ENCODE measurements around the gene SHOC1. TPM values are rescaled to one million over a fixed set of nuclear protein-coding genes. Genes with fewer than 3 reads are reported as not detected.

The SHOC1 gene
- total and polyA plus RNA-seq, 8 donors, result 0.15 to 0.31 (median 0.19) TPM; not detected in 4

GRCh38 chr9:111805262-111805661 lies 10.5 kb upstream of the SHOC1 start:
- intact Hi-C loops (cut with DNase I; ENCODE audit: low total_unique reads), result no loop called here
- H3K4me1 ChIP-seq, result peaks cover 0 to 23% (median 0%) of the 10 kb centered on the region in 4 donors
- no peak overlapping the region for H3K4me3 ChIP-seq
- TF ChIP-seq CTCF (IDR thresholded peaks at IDR 0.05) (no peak), POLR2AphosphoS5 (IDR thresholded peaks at IDR 0.05) (no peak), POLR2A (IDR thresholded peaks at IDR 0.05) (no peak), EP300 (IDR thresholded peaks at IDR 0.05) (no peak)
- H3K36me3 ChIP-seq, result no peaks in the 10 kb centered on the region
- 87 to 94% (median 90%) methylated on average over 2 of the region's 2 CpGs for WGBS, 5 donors
- peak overlapping the region; percentile 65 to 87 (median 71) for H3K27ac ChIP-seq
- no peaks in the 10 kb centered on the region for H3K27me3 ChIP-seq
- no peaks in the 10 kb centered on the region for H3K9me3 ChIP-seq
- no peak for DNase-seq

GRCh38 chr9:111804636-111805035 lies 9.9 kb upstream of the SHOC1 start:
- Histone ChIP-seq H3K36me3 (no peaks in the 10 kb centered on the region), H3K27ac (peak overlapping the region in 3 of 5 donors; percentile 69 to 87 (median 71)), H3K4me3 (no peak overlapping the region), H3K27me3 (no peaks in the 10 kb centered on the region), H3K9me3 (no peaks in the 10 kb centered on the region), H3K4me1 (peaks cover 0 to 23% (median 0%) of the 10 kb centered on the region in 4 donors)
- intact Hi-C loops (cut with DNase I; ENCODE audit: low total_unique reads), result no loop called here
- DNase-seq, result no peak
- WGBS, 5 donors, result 87 to 94% (median 90%) methylated on average over 2 of the region's 2 CpGs
- TF ChIP-seq POLR2AphosphoS5 (IDR thresholded peaks at IDR 0.05) (no peak), CTCF (IDR thresholded peaks at IDR 0.05) (no peak), POLR2A (IDR thresholded peaks at IDR 0.05) (no peak), EP300 (IDR thresholded peaks at IDR 0.05) (no peak)

GRCh38 chr9:111803924-111804323 lies 9.2 kb upstream of the SHOC1 start:
- H3K27me3 ChIP-seq, result no peaks in the 10 kb centered on the region

GRCh38 chr9:111799915-111800526 lies 5.3 kb upstream of the SHOC1 start:
- Histone ChIP-seq H3K4me1 (peaks cover 0 to 6% (median 0%) of the 10 kb centered on the region in 4 donors), H3K4me3 (no peak overlapping the region), H3K9me3 (no peaks in the 10 kb centered on the region), H3K27ac (no peak overlapping the region), H3K27me3 (no peaks in the 10 kb centered on the region), H3K36me3 (no peaks in the 10 kb centered on the region)
- intact Hi-C loops (cut with DNase I; ENCODE audit: low total_unique reads), result no loop called here
- no peak for TF ChIP-seq POLR2AphosphoS5 (IDR thresholded peaks at IDR 0.05)
- 81 to 91% (median 88%) methylated on average over 1 of the region's 1 CpG for WGBS, 5 donors
- no peak for DNase-seq

More at GRCh38 chr9:111803924-111804323, 9.2 kb upstream of the SHOC1 start:
- no peak for DNase-seq
- TF ChIP-seq EP300 (IDR thresholded peaks at IDR 0.05) (no peak), POLR2A (IDR thresholded peaks at IDR 0.05) (no peak), POLR2AphosphoS5 (IDR thresholded peaks at IDR 0.05) (no peak), CTCF (IDR thresholded peaks at IDR 0.05) (no peak)
- peaks cover 0 to 23% (median 0%) of the 10 kb centered on the region in 4 donors for H3K4me1 ChIP-seq
- intact Hi-C loops (cut with DNase I; ENCODE audit: low total_unique reads), result no loop called here
- H3K36me3 ChIP-seq, result no peaks in the 10 kb centered on the region
- H3K4me3 ChIP-seq, result no peak overlapping the region
- 82 to 93% (median 87%) methylated on average over 3 of the region's 3 CpGs for WGBS, 5 donors
- H3K9me3 ChIP-seq, result no peaks in the 10 kb centered on the region
- peak overlapping the region in 1 of 5 donors; percentile 87 for H3K27ac ChIP-seq

GRCh38 chr9:111799506-111799905 lies 4.8 kb upstream of the SHOC1 start:
- Histone ChIP-seq H3K4me1 (peaks cover 0 to under 1% (median 0%) of the 10 kb centered on the region in 4 donors), H3K36me3 (no peaks in the 10 kb centered on the region), H3K27ac (no peak overlapping the region), H3K27me3 (no peaks in the 10 kb centered on the region), H3K4me3 (no peak overlapping the region), H3K9me3 (no peaks in the 10 kb centered on the region)
- TF ChIP-seq EP300 (IDR thresholded peaks at IDR 0.05) (no peak), CTCF (IDR thresholded peaks at IDR 0.05) (no peak), POLR2A (IDR thresholded peaks at IDR 0.05) (no peak), POLR2AphosphoS5 (IDR thresholded peaks at IDR 0.05) (no peak)
- intact Hi-C loops (cut with DNase I; ENCODE audit: low total_unique reads), result no loop called here
- DNase-seq, result no peak
